Measurements from ENCODE around the gene PNCK.

DNA sequence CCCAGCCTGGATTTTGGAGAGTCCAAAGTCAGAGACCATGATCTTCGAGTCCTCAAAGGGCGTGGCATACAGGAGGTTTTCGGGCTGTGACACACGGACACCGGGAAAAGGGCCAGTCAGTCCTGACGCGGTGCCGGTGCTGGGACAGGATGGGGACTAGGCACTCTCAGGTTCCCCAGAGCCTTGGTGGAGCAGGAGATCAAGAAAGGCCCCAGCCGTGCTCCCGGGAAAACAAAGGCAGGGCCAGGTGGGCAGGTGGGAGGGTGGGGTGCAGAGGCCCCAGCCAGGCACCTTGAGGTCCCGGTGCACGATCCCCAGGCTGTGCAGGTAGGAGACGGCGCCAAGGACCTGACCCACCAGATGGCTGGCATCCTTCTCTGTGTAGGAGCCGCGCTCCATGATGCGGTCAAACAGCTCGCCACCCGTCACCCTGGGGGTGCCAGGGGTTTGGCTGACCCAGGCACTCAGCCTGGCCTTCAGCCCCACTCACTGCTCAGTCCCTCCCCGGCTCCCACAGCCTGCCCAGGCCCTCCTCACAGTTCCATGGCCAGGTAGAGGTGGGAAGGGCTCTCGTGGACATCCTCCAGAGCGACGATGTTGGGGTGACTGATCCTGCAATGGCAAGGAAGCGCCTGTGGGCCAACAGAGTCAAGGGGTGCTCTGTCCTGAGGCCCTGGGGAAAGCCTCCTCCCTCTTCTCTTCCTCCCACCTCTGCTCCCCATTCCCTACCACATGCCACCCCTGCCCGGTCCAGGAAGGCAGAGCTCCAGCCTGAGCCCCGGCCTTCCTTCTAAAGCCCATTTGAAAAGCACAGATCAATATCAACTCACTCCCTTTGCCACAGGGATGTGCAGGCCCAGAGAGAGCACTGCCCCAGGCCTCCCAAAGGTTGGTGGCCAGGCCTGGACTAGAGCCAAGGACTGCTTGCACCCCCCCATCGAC, 1.8 kb downstream of the PNCK start:
- TF ChIP-seq, protein P1, sequence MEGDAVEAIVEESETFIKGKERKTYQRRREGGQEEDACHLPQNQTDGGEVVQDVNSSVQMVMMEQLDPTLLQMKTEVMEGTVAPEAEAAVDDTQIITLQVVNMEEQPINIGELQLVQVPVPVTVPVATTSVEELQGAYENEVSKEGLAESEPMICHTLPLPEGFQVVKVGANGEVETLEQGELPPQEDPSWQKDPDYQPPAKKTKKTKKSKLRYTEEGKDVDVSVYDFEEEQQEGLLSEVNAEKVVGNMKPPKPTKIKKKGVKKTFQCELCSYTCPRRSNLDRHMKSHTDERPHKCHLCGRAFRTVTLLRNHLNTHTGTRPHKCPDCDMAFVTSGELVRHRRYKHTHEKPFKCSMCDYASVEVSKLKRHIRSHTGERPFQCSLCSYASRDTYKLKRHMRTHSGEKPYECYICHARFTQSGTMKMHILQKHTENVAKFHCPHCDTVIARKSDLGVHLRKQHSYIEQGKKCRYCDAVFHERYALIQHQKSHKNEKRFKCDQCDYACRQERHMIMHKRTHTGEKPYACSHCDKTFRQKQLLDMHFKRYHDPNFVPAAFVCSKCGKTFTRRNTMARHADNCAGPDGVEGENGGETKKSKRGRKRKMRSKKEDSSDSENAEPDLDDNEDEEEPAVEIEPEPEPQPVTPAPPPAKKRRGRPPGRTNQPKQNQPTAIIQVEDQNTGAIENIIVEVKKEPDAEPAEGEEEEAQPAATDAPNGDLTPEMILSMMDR (IDR thresholded peaks at IDR 0.05 in 2 of 3, conservative IDR thresholded peaks at IDR 0.05 in 1 of 3; ENCODE audit: borderline replicate concordance in 1 of 3, insufficient read depth in 1 of 3, low read depth in 2 of 3, low read length in 2 of 3): no peak
- TF ChIP-seq POLR2A (IDR thresholded peaks at IDR 0.05; ENCODE audit: borderline replicate concordance, extremely low read depth, insufficient read depth, insufficient read length) (no peak), EZH2phosphoT487 (IDR thresholded peaks at IDR 0.05; ENCODE audit: borderline replicate concordance) (no peak)
